Astrocyte of the spinal cord (primary cell): ENCODE data around the gene LEP.
A peak's percentile ranks its signal among the peaks of the same experiment; 100 is the strongest.

Experiments
- DNase-seq: peaks from one replicate; pipeline ENCODE4 v3.0.0; 2011; ENCODE audit warnings: low read depth, low spot score
- H3K4me3 ChIP-seq: 2 replicates; pipeline ENCODE4 v1.5.1; 2011; ENCODE audit warnings: low read depth, mild to moderate bottlenecking, low read length, moderate library complexity
- in situ Hi-C: cut with HindIII; loops from 2 replicates; pipeline ENCODE4 v1.10.0; 2017; ENCODE audit warnings: low sequenced_read_pairs
- TF ChIP-seq, protein P1 (sequence below): IDR thresholded peaks from 2 replicates; pipeline ENCODE4 v1.5.1; 2012; ENCODE audit warnings: low read depth, mild to moderate bottlenecking, low read length, inconsistent platforms

The LEP gene

DNA sequence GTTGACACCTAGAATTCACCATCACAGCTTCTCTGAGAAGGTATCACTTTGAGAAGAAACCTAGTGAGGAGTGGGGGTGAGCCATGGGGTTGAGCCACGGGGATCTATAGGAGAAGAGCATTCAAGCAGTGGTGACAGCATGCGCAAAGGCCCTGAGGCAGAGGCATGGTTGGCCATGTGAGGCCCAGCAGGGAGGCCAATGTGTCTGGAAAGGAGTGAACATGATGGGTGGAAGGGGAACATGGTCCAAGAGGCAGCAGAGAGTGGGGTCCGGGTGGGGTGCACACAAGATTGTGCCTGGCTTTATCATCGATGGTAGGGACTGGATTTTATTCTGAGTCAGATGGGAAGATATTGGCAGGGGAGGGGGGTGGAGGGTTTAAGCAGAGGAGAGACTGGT lies 36.0 kb upstream of the LEP start:
- H3K4me3 ChIP-seq = no peak overlapping the region
- TF ChIP-seq, protein P1, sequence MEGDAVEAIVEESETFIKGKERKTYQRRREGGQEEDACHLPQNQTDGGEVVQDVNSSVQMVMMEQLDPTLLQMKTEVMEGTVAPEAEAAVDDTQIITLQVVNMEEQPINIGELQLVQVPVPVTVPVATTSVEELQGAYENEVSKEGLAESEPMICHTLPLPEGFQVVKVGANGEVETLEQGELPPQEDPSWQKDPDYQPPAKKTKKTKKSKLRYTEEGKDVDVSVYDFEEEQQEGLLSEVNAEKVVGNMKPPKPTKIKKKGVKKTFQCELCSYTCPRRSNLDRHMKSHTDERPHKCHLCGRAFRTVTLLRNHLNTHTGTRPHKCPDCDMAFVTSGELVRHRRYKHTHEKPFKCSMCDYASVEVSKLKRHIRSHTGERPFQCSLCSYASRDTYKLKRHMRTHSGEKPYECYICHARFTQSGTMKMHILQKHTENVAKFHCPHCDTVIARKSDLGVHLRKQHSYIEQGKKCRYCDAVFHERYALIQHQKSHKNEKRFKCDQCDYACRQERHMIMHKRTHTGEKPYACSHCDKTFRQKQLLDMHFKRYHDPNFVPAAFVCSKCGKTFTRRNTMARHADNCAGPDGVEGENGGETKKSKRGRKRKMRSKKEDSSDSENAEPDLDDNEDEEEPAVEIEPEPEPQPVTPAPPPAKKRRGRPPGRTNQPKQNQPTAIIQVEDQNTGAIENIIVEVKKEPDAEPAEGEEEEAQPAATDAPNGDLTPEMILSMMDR = no peak
- DNase-seq = no peak
- in situ Hi-C loops = loop anchor here (25.0 kb wide), 1 partner anchor 143 kb away; no protein-coding TSS in a partner anchor

DNA sequence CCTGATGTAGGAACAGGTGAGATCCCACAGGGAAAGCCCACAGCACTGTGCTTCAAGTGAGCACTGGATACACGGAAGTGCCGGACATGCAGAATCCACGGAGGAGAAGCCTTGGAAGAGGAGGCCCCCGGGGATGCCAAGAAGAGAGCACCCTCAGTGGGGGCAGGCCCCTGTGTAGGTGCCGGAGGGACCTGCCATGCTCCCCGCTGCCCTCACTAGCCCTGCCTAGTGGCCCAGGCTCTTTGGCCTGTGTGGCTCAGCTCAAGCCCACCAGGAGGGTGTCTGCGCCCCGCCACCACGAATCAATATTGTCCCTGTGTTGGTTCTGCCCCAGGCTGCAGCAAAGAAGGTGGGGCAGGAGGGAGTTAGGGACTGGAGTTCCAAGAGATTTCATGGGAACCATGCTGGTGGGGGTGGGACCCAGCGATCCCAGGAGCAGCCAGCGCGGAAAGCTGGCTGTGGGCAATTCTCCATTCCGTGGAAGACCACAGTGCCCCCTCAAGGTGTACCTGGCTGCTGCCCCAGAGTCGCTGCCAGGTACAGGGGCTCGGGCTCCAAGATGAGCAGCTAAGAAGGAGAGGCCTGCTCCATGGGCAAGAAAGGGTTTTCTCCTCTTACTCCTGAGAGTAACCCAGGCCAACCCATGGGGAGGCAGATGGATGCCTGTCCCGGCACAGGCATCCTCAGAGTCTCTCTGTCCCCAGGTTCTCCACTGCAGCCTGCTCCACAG lies 34.9 kb upstream of the LEP start:
- no peak for DNase-seq

DNA sequence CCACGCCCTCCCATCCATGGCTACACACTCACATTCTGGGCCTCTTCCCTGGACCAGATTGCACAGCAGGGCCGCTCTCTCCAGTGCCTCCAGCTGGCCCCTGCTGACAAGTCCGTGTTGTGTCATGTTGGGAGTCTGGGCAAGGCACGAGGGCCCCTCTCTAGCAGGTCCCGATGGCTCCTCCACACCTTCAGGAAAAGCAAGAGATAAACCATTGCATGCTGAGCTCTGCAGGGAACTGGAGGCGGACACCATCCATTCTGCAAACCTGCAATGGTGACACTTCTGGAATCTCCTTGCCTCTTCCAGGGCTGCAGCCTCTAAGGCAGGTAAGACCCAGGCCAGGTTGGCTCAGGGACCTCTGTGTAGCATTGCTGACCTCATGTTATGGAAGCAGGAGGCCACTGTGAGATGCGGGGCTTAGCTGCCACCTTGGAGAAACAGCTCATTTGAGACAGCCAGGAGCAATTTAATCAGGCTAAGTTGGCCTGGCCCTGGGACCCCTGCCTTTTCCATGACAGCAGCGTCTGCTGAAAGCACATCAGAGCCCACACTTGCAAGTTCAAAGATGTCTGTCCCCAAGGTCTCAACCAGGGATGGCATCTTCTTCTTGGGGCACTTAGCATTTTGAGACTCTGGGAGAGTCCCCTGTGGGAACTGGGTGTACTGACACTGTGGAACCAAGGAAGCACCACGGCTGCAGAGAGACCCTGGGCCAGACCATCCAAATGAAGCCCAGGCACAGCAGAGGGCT lies 34.2 kb upstream of the LEP start:
- TF ChIP-seq, protein P1 = no peak
- H3K4me3 ChIP-seq = no peak overlapping the region
- in situ Hi-C loops = loop anchor here (25.0 kb wide), 1 partner anchor 145 kb away; no protein-coding TSS in a partner anchor
- DNase-seq = no peak

More for the DNA sequence above, 34.9 kb upstream of the LEP start:
- in situ Hi-C loops = loop anchor here (25.0 kb wide), 1 partner anchor 144 kb away; no protein-coding TSS in a partner anchor
- TF ChIP-seq, protein P1 = no peak
- H3K4me3 ChIP-seq = no peak overlapping the region

DNA sequence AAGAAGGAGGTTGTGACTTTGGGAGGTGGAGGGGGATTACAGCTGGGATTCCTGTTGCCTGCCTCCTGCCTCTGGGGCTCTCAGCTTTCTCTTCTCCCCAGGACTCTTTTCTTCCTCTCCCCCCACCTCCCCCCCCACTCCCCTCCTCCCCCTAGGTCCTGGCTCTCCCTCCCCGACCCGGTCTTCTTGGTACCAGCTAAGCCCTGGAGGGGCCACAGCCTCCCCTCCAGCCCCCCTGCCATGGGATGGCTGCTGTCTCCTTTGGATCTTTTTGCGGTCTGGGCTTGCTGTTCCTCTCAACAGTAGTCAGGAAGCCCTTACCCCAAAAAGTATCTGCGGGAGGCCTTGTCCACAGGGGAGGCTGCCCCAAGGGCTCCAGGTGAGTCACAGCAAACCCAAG lies 33.5 kb upstream of the LEP start:
- TF ChIP-seq, protein P1 = no peak
- in situ Hi-C loops = loop anchor here (25.0 kb wide), 1 partner anchor 145 kb away; no protein-coding TSS in a partner anchor
- H3K4me3 ChIP-seq = no peak overlapping the region
- DNase-seq = no peak

DNA sequence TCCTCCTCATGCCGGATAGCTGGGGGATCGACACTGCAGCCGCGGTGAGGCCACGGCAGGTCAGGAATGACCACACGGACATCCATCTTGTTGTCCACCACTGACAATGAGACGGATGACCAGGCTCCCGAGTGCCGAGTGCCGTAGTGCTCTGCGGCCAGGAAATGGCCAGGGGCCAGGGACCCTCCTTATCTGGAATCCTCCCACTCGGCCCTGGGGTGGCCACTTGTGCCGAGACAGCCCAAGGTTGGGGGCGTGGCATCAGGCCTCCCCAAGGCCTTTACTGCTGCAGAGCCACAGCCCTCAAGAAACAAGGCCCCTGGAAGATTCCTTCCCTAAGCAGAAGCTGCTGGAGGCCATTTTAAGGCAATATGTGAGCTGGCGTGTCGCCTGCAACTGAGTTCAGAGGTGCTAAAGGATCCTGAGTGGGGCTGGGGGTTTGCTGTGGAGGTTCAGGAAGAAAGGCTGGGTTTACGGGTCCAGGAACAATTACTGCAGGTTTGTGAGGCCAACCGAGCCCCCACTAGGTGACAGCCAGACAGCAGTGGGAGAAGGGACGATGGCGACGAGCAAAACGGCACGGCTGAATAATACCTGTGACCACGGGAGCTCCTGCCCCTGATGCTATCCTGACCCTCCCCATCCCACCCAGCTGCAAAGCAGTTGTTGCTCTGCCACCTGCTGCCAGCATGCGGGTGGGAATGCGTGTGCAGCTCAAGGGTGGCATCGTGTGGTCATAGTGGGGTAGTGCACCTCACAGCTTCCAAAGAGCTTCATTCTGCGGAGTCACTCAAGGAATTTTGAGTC lies 31.6 kb upstream of the LEP start:
- in situ Hi-C loops = loop anchor here (25.0 kb wide), 1 partner anchor 147 kb away; no protein-coding TSS in a partner anchor
- TF ChIP-seq, protein P1 = peak; percentile 99
- peak; percentile 72 for DNase-seq
- H3K4me3 ChIP-seq = no peak overlapping the region

DNA sequence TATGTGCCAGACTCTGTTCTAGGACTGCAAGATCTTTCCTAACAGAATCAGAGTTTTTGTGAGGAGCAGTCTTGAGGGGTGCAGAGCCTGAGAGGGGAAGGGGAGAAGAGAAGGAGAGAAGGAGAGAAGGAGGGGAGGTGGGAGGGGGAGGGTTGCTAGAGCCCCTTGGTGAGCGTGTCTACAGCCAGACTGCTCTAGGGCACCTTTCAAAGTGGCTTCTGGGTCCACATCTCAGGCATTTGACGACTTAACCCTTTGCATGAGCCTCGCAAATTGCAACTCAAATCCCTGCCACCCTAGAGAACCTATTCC lies 31.1 kb upstream of the LEP start:
- in situ Hi-C loops = loop anchor here (25.0 kb wide), 1 partner anchor 148 kb away; no protein-coding TSS in a partner anchor
- H3K4me3 ChIP-seq = no peak overlapping the region
- no peak for DNase-seq
- TF ChIP-seq, protein P1 = no peak
